Measurements from ENCODE around the gene ASB18. TPM values are rescaled to one million over a fixed set of nuclear protein-coding genes. Genes with fewer than 3 reads are reported as not detected.

ASB18 gene
- not detected for total RNA-seq
- total RNA-seq (2013): not detected

DNA sequence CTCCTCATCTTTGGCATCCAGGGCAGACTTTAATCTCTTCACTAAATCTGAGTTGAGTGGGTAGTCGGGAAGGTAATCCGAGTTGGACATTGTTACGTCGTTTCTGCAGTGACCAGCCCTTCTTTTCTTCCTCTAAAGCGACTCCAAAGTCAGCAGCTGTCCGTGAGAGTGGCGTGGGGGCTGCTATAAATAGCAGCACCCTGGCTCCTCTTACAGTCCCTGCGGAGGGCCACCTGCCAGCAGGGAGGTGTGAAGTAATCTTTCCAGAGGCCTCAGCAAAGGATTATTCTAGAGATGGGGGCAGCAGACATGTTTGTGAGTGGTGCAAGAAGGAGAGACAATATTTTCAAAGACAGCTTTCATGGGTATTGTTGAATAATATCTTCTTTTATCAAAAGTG, at the start of gene ASB18:
Gene ASB18 (minus strand): TSS at position 151 of the 400 bp plus-strand sequence. CDS start 61 bp downstream, at position 90.
- Mint-ChIP-seq H3K9me3 (no peaks in the 10 kb centered on the region), H3K4me3 (no peak within 1 kb of the TSS), H3K27me3 (ENCODE audit: low read depth in 2 of 2) (peaks cover 17 to 51% of the 10 kb centered on the region in 2 donors), H3K27ac (no peak within 1 kb of the TSS), H3K4me1 (no peaks in the 10 kb centered on the region), H3K36me3 (no peaks in the 10 kb centered on the region)
- intact Hi-C loops (cut with micrococcal nuclease): no loop called here
- Histone ChIP-seq H3K4me3 (ENCODE audit: low read length) (no peak within 1 kb of the TSS), H3K4me1 (ENCODE audit: control insufficient read depth, insufficient read depth, low read length) (no peaks in the 10 kb centered on the region), H3K9me3 (ENCODE audit: control insufficient read depth, insufficient read depth, low read length) (peaks cover under 1% of the 10 kb centered on the region), H3K36me3 (ENCODE audit: control insufficient read depth, insufficient read depth, low read length) (no peaks in the 10 kb centered on the region), H3K27ac (ENCODE audit: low read length) (no peak within 1 kb of the TSS), H3K27me3 (ENCODE audit: control insufficient read depth, insufficient read depth, low read length) (no peaks in the 10 kb centered on the region)
- TF ChIP-seq CTCF (IDR thresholded peaks at IDR 0.05): no peak
- 63% methylated on average over 8 of the region's 8 CpGs for WGBS (ENCODE audit: insufficient coverage)
- no peak for DNase-seq
- ATAC-seq: no peak

GRCh38 chr2:236311286-236311685, 47.1 kb upstream of the ASB18 start:
- no peak for DNase-seq

DNA sequence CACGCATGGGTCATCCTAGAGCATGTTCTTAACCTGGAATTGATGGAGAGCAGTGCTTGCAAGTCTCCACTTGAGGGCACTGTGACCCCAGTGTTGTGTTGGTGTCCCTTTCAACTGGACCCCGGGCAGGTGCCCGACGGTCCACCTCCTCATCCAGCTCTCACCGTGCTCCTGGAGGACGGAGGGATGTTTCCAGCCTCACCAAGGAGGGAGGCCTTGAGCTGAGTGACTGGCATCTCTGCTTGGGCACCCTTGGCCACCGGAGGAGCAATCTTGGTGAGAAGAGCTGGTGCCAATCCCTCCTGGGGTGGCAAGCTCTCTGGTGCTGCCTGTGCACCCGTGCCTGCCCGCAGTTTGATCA, 45.4 kb upstream of the ASB18 start:
- H3K36me3 ChIP-seq (ENCODE audit: control insufficient read depth, insufficient read depth, low read length): no peaks in the 10 kb centered on the region
- no peaks in the 10 kb centered on the region for H3K36me3 Mint-ChIP-seq
- H3K4me3 ChIP-seq (ENCODE audit: low read length): no peak overlapping the region
- H3K9me3 ChIP-seq (ENCODE audit: control insufficient read depth, insufficient read depth, low read length): no peaks in the 10 kb centered on the region
- DNase-seq (peak in 1 of 2 donors; percentile 7), ATAC-seq (no peak)
- H3K9me3 Mint-ChIP-seq: peaks cover 0 to 2% of the 10 kb centered on the region in 2 donors
- 53% methylated on average over 9 of the region's 9 CpGs for WGBS (ENCODE audit: insufficient coverage)
- H3K27ac ChIP-seq (ENCODE audit: low read length): no peak overlapping the region
- no peaks in the 10 kb centered on the region for H3K4me1 Mint-ChIP-seq
- H3K27ac Mint-ChIP-seq: no peak overlapping the region
- intact Hi-C loops (cut with micrococcal nuclease): no loop called here
- no peak overlapping the region for H3K4me3 Mint-ChIP-seq
- peaks cover 2% of the 10 kb centered on the region for H3K27me3 ChIP-seq (ENCODE audit: control insufficient read depth, insufficient read depth, low read length)
- no peak for TF ChIP-seq CTCF (IDR thresholded peaks at IDR 0.05)
- H3K4me1 ChIP-seq (ENCODE audit: control insufficient read depth, insufficient read depth, low read length): no peaks in the 10 kb centered on the region
- peaks cover 4 to 22% of the 10 kb centered on the region in 2 donors for H3K27me3 Mint-ChIP-seq (ENCODE audit: low read depth in 2 of 2)

More at GRCh38 chr2:236311286-236311685, 47.1 kb upstream of the ASB18 start:
- H3K4me1 Mint-ChIP-seq: no peaks in the 10 kb centered on the region
- peaks cover 4 to 22% of the 10 kb centered on the region in 2 donors for H3K27me3 Mint-ChIP-seq (ENCODE audit: low read depth in 2 of 2)
- 86% methylated on average over 3 of the region's 3 CpGs for WGBS (ENCODE audit: insufficient coverage)
- no peaks in the 10 kb centered on the region for H3K36me3 ChIP-seq (ENCODE audit: control insufficient read depth, insufficient read depth, low read length)
- intact Hi-C loops (cut with micrococcal nuclease): no loop called here
- no peak for TF ChIP-seq CTCF (IDR thresholded peaks at IDR 0.05)
- no peak overlapping the region for H3K4me3 ChIP-seq (ENCODE audit: low read length)
- no peaks in the 10 kb centered on the region for H3K9me3 ChIP-seq (ENCODE audit: control insufficient read depth, insufficient read depth, low read length)
- H3K36me3 Mint-ChIP-seq: no peaks in the 10 kb centered on the region
- no peak overlapping the region for H3K27ac Mint-ChIP-seq
- peaks cover 2% of the 10 kb centered on the region for H3K27me3 ChIP-seq (ENCODE audit: control insufficient read depth, insufficient read depth, low read length)
- ATAC-seq: no peak
- peaks cover 0 to 2% of the 10 kb centered on the region in 2 donors for H3K9me3 Mint-ChIP-seq
- no peak overlapping the region for H3K4me3 Mint-ChIP-seq
- H3K27ac ChIP-seq (ENCODE audit: low read length): no peak overlapping the region
- no peaks in the 10 kb centered on the region for H3K4me1 ChIP-seq (ENCODE audit: control insufficient read depth, insufficient read depth, low read length)
